ENCODE data around the gene DACT3. TPM values are rescaled to one million over a fixed set of nuclear protein-coding genes. Genes with fewer than 3 reads are reported as not detected.

DACT3 gene
- total and polyA plus RNA-seq, 7 donors: 0.44 to 1.6 (median 0.76) TPM

- intact Hi-C loops (cut with DNase I): no loop called here
- no peaks in the 10 kb centered on the region for H3K36me3 ChIP-seq (ENCODE audit: insufficient read depth in 1 of 2, low read depth in 1 of 2)
- no peak for TF ChIP-seq CTCF (IDR thresholded peaks at IDR 0.05)
- peak overlapping the region; percentile 36 for H3K4me3 ChIP-seq
- H3K27me3 ChIP-seq (ENCODE audit: insufficient read depth in 3 of 3, low read length in 2 of 3): peaks cover 0 to 6% (median 0%) of the 10 kb centered on the region in 3 donors
- no peak for ATAC-seq
- H3K27ac ChIP-seq: peak overlapping the region; percentile 21
- peaks cover 21% of the 10 kb centered on the region for H3K4me1 ChIP-seq
- DNase-seq: peak in 1 of 2 donors; percentile 42
- H3K9me3 ChIP-seq: no peaks in the 10 kb centered on the region
- 43 to 58% (median 50%) methylated on average over 6 of the region's 6 CpGs for WGBS, 3 donors
Measured at GRCh38 chr19:46620716-46621115, 40.3 kb downstream of the DACT3 start.

- Histone ChIP-seq H3K4me1 (peaks cover 17% of the 10 kb centered on the region), H3K27me3 (ENCODE audit: insufficient read depth in 3 of 3, low read length in 2 of 3) (peaks cover 0 to 6% (median 0%) of the 10 kb centered on the region in 3 donors), H3K9me3 (no peaks in the 10 kb centered on the region), H3K27ac (peak overlapping the region; percentile 21), H3K4me3 (no peak overlapping the region), H3K36me3 (ENCODE audit: insufficient read depth in 1 of 2, low read depth in 1 of 2) (no peaks in the 10 kb centered on the region)
- ATAC-seq (no peak), DNase-seq (peak in 1 of 2 donors; percentile 3)
- no peak for TF ChIP-seq CTCF (IDR thresholded peaks at IDR 0.05)
- intact Hi-C loops (cut with DNase I): no loop called here
- 92 to 94% (median 93%) methylated on average over 3 of the region's 3 CpGs for WGBS, 3 donors
Measured at GRCh38 chr19:46620267-46620666, 40.7 kb downstream of the DACT3 start.

GRCh38 chr19:46618670-46619231, 42.2 kb downstream of the DACT3 start:
- Histone ChIP-seq H3K36me3 (ENCODE audit: insufficient read depth in 1 of 2, low read depth in 1 of 2) (no peaks in the 10 kb centered on the region), H3K27ac (peak overlapping the region; percentile 63), H3K4me1 (peaks cover 17% of the 10 kb centered on the region), H3K27me3 (ENCODE audit: insufficient read depth in 3 of 3, low read length in 2 of 3) (peaks cover 0 to 6% (median 0%) of the 10 kb centered on the region in 3 donors), H3K4me3 (no peak overlapping the region), H3K9me3 (no peaks in the 10 kb centered on the region)
- intact Hi-C loops (cut with DNase I): no loop called here
- peak; percentile 13 to 54 for DNase-seq
- TF ChIP-seq CTCF (IDR thresholded peaks at IDR 0.05): no peak
- ATAC-seq: peak; percentile 21 to 58 (median 43)
- WGBS, 3 donors: 24 to 36% (median 25%) methylated on average over 9 of the region's 9 CpGs

GRCh38 chr19:46617601-46618000, 43.4 kb downstream of the DACT3 start:
- TF ChIP-seq CTCF (IDR thresholded peaks at IDR 0.05): no peak
- Histone ChIP-seq H3K36me3 (ENCODE audit: insufficient read depth in 1 of 2, low read depth in 1 of 2) (no peaks in the 10 kb centered on the region), H3K27me3 (ENCODE audit: insufficient read depth in 3 of 3, low read length in 2 of 3) (peaks cover 0 to 6% (median 0%) of the 10 kb centered on the region in 3 donors), H3K27ac (no peak overlapping the region), H3K4me3 (no peak overlapping the region), H3K4me1 (peaks cover 17% of the 10 kb centered on the region), H3K9me3 (no peaks in the 10 kb centered on the region)
- no peak for ATAC-seq
- no peak for DNase-seq
- intact Hi-C loops (cut with DNase I): no loop called here
- WGBS, 3 donors: 77 to 87% (median 86%) methylated on average over 6 of the region's 6 CpGs
